ENCODE results near the gene HOMER2. TPM values are rescaled to one million over a fixed set of nuclear protein-coding genes. Genes with fewer than 3 reads are reported as not detected.

The HOMER2 gene
- total and polyA plus RNA-seq, 9 of the 15 experiments (the other 6 are each of a cell fraction or from before 2014, with no cell fraction given): 0.13 to 0.47 (median 0.29) TPM; not detected in 1

DNA sequence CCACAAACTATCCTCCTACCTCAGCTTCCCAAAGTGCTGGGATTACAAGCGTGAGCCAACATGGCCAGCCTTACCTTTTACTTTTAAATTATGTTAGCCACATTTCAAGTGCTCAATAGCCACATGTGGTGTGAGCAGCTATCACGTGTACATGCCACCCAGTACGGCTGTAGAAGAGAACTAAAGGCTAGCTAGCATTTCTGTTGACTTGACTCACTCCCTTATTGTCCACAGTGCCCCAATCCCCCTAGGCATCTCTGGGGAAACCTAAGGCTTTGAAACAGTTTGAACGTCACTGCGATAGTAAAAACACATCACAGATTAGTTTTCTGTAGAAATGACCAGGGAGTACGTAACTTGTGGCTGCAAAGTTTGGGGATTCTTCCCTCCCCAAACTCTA, 46.9 kb upstream of the HOMER2 start:
- no peak for ATAC-seq
- peaks cover 0 to 5% of the 10 kb centered on the region in 2 experiments; a peak in 2 of 5 replicates for H3K4me1 ChIP-seq (replicated peaks in 1 of 2; ENCODE audit: control insufficient read depth in 2 of 2, insufficient read depth in 2 of 2, low read length in 2 of 2)
- no peak for FAIRE-seq

More for the DNA sequence above, 46.9 kb upstream of the HOMER2 start:
- no peak overlapping the region for H3K4me2 ChIP-seq (ENCODE audit: insufficient read depth, low read length)
- WGBS (ENCODE audit: insufficient coverage, low coverage, missing lambda C conversion rate): 69% methylated on average over 6 of the region's 6 CpGs
- no peak overlapping the region for H3K9ac ChIP-seq (ENCODE audit: insufficient read depth in 1 of 2, low read depth in 2 of 2, low read length in 2 of 2)
- ChIA-PET CTCF (ENCODE audit: low intra/inter-chr PET ratio) (interaction anchor here (1.5 to 2.1 kb wide), 2 partner anchors 151 to 414 kb away, joined by 6 to 14 read pairs; no protein-coding TSS in a partner anchor), POLR2A (interaction anchor here (0.6 to 1.3 kb wide), 3 partner anchors 11 to 459 kb away, joined by 3 to 4 read pairs (median 4); partner anchors contain the start of gene RPS17)
- no peaks in the 10 kb centered on the region for H3K36me3 ChIP-seq (ENCODE audit: control insufficient read depth, insufficient read depth, low read length)
- in situ Hi-C loops (cut with MboI) (no loop called here), intact Hi-C loops (cut with micrococcal nuclease) (no loop called here)
- BruUV-seq (replicated peaks): no TSS peak
- no peaks in the 10 kb centered on the region for H4K20me1 ChIP-seq (replicated peaks; ENCODE audit: control insufficient read depth, insufficient read depth, low read length)
- no peak overlapping the region for H3K4me3 ChIP-seq
- no peak overlapping the region for H3K27ac ChIP-seq (ENCODE audit: extremely low read depth, low read depth, low read length)
- H3K9me1 ChIP-seq (ENCODE audit: control insufficient read depth, insufficient read depth, low read length): no peaks in the 10 kb centered on the region
- H2AFZ ChIP-seq (ENCODE audit: low read depth, low read length): no peak overlapping the region
- TF ChIP-seq KDM2B (CRISPR knock-in tag; IDR thresholded peaks at IDR 0.05): no peak
- TF ChIP-seq, protein P1, sequence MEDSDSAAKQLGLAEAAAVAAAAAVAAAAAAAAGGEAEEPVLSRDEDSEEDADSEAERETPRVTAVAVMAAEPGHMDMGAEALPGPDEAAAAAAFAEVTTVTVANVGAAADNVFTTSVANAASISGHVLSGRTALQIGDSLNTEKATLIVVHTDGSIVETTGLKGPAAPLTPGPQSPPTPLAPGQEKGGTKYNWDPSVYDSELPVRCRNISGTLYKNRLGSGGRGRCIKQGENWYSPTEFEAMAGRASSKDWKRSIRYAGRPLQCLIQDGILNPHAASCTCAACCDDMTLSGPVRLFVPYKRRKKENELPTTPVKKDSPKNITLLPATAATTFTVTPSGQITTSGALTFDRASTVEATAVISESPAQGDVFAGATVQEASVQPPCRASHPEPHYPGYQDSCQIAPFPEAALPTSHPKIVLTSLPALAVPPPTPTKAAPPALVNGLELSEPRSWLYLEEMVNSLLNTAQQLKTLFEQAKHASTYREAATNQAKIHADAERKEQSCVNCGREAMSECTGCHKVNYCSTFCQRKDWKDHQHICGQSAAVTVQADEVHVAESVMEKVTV (CRISPR knock-in tag; IDR thresholded peaks at IDR 0.05): no peak
- no peak for TF ChIP-seq ZNF77 (CRISPR knock-in tag; IDR thresholded peaks at IDR 0.05)
- TF ChIP-seq LCOR (CRISPR knock-in tag; IDR thresholded peaks at IDR 0.05): no peak
- TF ChIP-seq EP300 (IDR thresholded peaks at IDR 0.05; ENCODE audit: low read length): no peak
- TF ChIP-seq NEUROD1 (IDR thresholded peaks at IDR 0.05; ENCODE audit: borderline replicate concordance, low read depth, low read length, partially characterized antibody): no peak
- no peak for TF ChIP-seq ZFPM2 (CRISPR knock-in tag; IDR thresholded peaks at IDR 0.05)
- TF ChIP-seq POLR3G (IDR thresholded peaks at IDR 0.05; ENCODE audit: extremely low read depth, insufficient read length, insufficient replicate concordance): no peak
- no peak for TF ChIP-seq ZNF311 (CRISPR knock-in tag; IDR thresholded peaks at IDR 0.05)
- TF ChIP-seq, protein P2, sequence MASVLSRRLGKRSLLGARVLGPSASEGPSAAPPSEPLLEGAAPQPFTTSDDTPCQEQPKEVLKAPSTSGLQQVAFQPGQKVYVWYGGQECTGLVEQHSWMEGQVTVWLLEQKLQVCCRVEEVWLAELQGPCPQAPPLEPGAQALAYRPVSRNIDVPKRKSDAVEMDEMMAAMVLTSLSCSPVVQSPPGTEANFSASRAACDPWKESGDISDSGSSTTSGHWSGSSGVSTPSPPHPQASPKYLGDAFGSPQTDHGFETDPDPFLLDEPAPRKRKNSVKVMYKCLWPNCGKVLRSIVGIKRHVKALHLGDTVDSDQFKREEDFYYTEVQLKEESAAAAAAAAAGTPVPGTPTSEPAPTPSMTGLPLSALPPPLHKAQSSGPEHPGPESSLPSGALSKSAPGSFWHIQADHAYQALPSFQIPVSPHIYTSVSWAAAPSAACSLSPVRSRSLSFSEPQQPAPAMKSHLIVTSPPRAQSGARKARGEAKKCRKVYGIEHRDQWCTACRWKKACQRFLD (CRISPR knock-in tag; IDR thresholded peaks at IDR 0.05): no peak
- TF ChIP-seq, protein P3, sequence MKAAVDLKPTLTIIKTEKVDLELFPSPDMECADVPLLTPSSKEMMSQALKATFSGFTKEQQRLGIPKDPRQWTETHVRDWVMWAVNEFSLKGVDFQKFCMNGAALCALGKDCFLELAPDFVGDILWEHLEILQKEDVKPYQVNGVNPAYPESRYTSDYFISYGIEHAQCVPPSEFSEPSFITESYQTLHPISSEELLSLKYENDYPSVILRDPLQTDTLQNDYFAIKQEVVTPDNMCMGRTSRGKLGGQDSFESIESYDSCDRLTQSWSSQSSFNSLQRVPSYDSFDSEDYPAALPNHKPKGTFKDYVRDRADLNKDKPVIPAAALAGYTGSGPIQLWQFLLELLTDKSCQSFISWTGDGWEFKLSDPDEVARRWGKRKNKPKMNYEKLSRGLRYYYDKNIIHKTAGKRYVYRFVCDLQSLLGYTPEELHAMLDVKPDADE (conservative IDR thresholded peaks at IDR 0.05; ENCODE audit: control insufficient read depth, low read depth, low read length): no peak
- TF ChIP-seq ZNF239 (CRISPR knock-in tag; IDR thresholded peaks at IDR 0.05): no peak
- TF ChIP-seq BMI1 (IDR thresholded peaks at IDR 0.05; ENCODE audit: low read length): no peak
- TF ChIP-seq, protein P4, sequence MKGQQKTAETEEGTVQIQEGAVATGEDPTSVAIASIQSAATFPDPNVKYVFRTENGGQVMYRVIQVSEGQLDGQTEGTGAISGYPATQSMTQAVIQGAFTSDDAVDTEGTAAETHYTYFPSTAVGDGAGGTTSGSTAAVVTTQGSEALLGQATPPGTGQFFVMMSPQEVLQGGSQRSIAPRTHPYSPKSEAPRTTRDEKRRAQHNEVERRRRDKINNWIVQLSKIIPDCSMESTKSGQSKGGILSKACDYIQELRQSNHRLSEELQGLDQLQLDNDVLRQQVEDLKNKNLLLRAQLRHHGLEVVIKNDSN (CRISPR knock-in tag; IDR thresholded peaks at IDR 0.05): no peak
- TF ChIP-seq HNRNPUL1 (IDR thresholded peaks at IDR 0.05; ENCODE audit: low read length): no peak
- no peaks in the 10 kb centered on the region for H3K79me2 ChIP-seq (ENCODE audit: control insufficient read depth, insufficient read depth, low read length)
- H3K9me3 ChIP-seq (replicated peaks; ENCODE audit: control insufficient read depth, insufficient read depth, low read depth, low read length): no peaks in the 10 kb centered on the region
- DNase-seq (ENCODE audit: extremely low read depth in 1 of 4, low spot score in 3 of 4): no peak
- H3K27me3 ChIP-seq (ENCODE audit: control insufficient read depth in 2 of 2, insufficient read depth in 2 of 2, low read length in 2 of 2): no peaks in the 10 kb centered on the region

Measured in K562 (cell line).